Measurements from ENCODE around the gene CRYM.

GRCh38 chr16:21211486-21211885 lies 66.6 kb downstream of the CRYM start, which contains the start of gene ZP2:
- TF ChIP-seq YY1 (IDR thresholded peaks at IDR 0.05; ENCODE audit: low read depth, low read length) = no peak
- no peak for TF ChIP-seq SIX5 (IDR thresholded peaks at IDR 0.05; ENCODE audit: low read depth, low read length, severe bottlenecking)
- TF ChIP-seq ZZZ3 (IDR thresholded peaks at IDR 0.05; ENCODE audit: control insufficient read depth, insufficient read length, low read depth) = no peak
- no peak for TF ChIP-seq SUZ12 (IDR thresholded peaks at IDR 0.05; ENCODE audit: unreplicated experiment)
- TF ChIP-seq CTCF (IDR thresholded peaks at IDR 0.05 in 2 of 3, conservative IDR thresholded peaks at IDR 0.05 in 1 of 3; ENCODE audit: control insufficient read depth in 2 of 3, extremely low read depth in 1 of 3, insufficient read depth in 1 of 3, low read depth in 3 of 3, low read length in 3 of 3) = no peak
- TF ChIP-seq E2F4 (IDR thresholded peaks at IDR 0.05; ENCODE audit: low read depth, low read length) = no peak
- no peak for TF ChIP-seq ASH2L (IDR thresholded peaks at IDR 0.05; ENCODE audit: borderline replicate concordance, low read depth)
